ENCODE measurements around the gene LCN1.

DNA sequence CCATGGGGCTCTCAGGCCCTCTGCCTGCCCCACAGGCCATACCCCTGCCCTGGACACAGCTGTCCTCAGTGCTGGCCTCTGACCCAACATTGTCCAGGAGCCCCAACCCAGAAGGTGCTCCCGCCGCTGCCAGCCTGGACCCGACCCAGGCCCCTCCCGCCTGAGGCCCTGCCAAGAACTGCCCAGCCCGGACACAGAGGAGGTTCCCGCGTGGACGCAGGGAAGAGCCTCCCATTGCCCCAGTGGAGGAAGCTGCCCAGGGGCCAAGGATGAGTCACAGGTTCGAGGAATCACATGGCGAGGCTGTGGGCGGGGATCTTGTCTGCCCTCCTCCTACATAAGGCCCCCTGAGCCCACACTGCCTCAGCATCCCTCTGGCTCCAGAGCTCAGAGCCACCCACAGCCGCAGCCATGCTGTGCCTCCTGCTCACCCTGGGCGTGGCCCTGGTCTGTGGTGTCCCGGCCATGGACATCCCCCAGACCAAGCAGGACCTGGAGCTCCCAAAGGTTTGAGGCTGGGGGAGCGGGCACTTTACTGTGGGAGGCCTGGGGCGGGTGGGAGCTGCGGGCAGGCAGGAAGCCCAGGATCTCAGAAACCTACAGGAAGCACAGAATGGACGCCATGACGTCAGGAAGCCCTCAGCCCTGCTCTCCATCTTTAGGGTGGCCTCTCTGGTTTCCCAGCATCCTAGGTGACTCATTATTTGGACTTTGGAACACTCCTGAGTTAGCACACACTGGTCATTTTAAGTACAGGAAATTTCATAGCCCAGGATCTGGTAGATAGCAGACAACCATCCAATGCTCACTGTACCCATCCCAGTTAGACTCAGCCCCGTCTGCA is 40.4 kb downstream of the LCN1 start, which contains the start of gene PAEP:
- TF ChIP-seq MXI1 (conservative IDR thresholded peaks at IDR 0.05; ENCODE audit: poor library complexity, severe bottlenecking) (no peak), POLR2AphosphoS5 (IDR thresholded peaks at IDR 0.05) (no peak), EZH2 (IDR thresholded peaks at IDR 0.05; ENCODE audit: borderline replicate concordance, insufficient read depth, low read length, poor library complexity, severe bottlenecking) (no peak), TAF1 (IDR thresholded peaks at IDR 0.05; ENCODE audit: low read depth) (no peak), EP300 (conservative IDR thresholded peaks at IDR 0.05; ENCODE audit: poor library complexity, severe bottlenecking) (no peak)
- TF ChIP-seq, protein P1, sequence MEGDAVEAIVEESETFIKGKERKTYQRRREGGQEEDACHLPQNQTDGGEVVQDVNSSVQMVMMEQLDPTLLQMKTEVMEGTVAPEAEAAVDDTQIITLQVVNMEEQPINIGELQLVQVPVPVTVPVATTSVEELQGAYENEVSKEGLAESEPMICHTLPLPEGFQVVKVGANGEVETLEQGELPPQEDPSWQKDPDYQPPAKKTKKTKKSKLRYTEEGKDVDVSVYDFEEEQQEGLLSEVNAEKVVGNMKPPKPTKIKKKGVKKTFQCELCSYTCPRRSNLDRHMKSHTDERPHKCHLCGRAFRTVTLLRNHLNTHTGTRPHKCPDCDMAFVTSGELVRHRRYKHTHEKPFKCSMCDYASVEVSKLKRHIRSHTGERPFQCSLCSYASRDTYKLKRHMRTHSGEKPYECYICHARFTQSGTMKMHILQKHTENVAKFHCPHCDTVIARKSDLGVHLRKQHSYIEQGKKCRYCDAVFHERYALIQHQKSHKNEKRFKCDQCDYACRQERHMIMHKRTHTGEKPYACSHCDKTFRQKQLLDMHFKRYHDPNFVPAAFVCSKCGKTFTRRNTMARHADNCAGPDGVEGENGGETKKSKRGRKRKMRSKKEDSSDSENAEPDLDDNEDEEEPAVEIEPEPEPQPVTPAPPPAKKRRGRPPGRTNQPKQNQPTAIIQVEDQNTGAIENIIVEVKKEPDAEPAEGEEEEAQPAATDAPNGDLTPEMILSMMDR (IDR thresholded peaks at IDR 0.05; ENCODE audit: poor library complexity, severe bottlenecking), result no peak
- TF ChIP-seq, protein P2, sequence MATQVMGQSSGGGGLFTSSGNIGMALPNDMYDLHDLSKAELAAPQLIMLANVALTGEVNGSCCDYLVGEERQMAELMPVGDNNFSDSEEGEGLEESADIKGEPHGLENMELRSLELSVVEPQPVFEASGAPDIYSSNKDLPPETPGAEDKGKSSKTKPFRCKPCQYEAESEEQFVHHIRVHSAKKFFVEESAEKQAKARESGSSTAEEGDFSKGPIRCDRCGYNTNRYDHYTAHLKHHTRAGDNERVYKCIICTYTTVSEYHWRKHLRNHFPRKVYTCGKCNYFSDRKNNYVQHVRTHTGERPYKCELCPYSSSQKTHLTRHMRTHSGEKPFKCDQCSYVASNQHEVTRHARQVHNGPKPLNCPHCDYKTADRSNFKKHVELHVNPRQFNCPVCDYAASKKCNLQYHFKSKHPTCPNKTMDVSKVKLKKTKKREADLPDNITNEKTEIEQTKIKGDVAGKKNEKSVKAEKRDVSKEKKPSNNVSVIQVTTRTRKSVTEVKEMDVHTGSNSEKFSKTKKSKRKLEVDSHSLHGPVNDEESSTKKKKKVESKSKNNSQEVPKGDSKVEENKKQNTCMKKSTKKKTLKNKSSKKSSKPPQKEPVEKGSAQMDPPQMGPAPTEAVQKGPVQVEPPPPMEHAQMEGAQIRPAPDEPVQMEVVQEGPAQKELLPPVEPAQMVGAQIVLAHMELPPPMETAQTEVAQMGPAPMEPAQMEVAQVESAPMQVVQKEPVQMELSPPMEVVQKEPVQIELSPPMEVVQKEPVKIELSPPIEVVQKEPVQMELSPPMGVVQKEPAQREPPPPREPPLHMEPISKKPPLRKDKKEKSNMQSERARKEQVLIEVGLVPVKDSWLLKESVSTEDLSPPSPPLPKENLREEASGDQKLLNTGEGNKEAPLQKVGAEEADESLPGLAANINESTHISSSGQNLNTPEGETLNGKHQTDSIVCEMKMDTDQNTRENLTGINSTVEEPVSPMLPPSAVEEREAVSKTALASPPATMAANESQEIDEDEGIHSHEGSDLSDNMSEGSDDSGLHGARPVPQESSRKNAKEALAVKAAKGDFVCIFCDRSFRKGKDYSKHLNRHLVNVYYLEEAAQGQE (IDR thresholded peaks at IDR 0.05; ENCODE audit: borderline replicate concordance), result no peak

Measured in neural cell (in vitro differentiated cells).